MM.1S (cell line): ENCODE measurements around the gene ZNF469.

ENCODE experiments used
- DNase-seq: peaks from one replicate; pipeline ENCODE4 v3.0.0-alpha.2; 2015
- H2AFZ ChIP-seq: fragments of 300-600 bp; sonication (generic); 2 replicates; pipeline ENCODE4 v1.6.0; 2016; ENCODE audit warnings: antibody characterized with exemption, low read length
- H3F3A ChIP-seq: fragments of 300-600 bp; sonication (generic); 2 replicates; pipeline ENCODE4 v1.6.1; 2016; ENCODE audit warnings: mild to moderate bottlenecking, antibody characterized with exemption, low read length, moderate library complexity, mixed read lengths; ENCODE audit not compliant: insufficient read depth
- H3K27ac ChIP-seq: fragments of 300-600 bp; sonication (generic); 2 replicates; pipeline ENCODE4 v1.5.1; 2016; ENCODE audit warnings: mild to moderate bottlenecking, low read length
- H3K27me3 ChIP-seq: fragments of 300-600 bp; sonication (generic); replicated peaks from 2 replicates; pipeline ENCODE4 v1.6.0; 2016; ENCODE audit warnings: low read length; ENCODE audit not compliant: insufficient read depth
- H3K36me3 ChIP-seq: fragments of 300-600 bp; sonication (generic); replicated peaks from 2 replicates; pipeline ENCODE4 v1.6.1; 2016; ENCODE audit warnings: mild to moderate bottlenecking, low read length, mixed read lengths; ENCODE audit not compliant: insufficient read depth
- H3K4me1 ChIP-seq: fragments of 300-600 bp; sonication (generic); 2 replicates; pipeline ENCODE4 v1.6.1; 2016; ENCODE audit warnings: low read length, mixed read lengths
- H3K4me2 ChIP-seq: fragments of 300-600 bp; sonication (generic); 2 replicates; pipeline ENCODE4 v1.6.0; 2016; ENCODE audit warnings: low read depth, low read length
- H3K4me3 ChIP-seq: fragments of 300-600 bp; sonication (generic); 2 replicates; pipeline ENCODE4 v1.5.1; 2016; ENCODE audit warnings: low read length, mixed read lengths
- H3K79me2 ChIP-seq: fragments of 300-600 bp; sonication (generic); 2 replicates; pipeline ENCODE4 v1.6.1; 2016; ENCODE audit warnings: mixed run types, low read length, mixed read lengths
- H3K9ac ChIP-seq: fragments of 300-600 bp; sonication (generic); 2 replicates; pipeline ENCODE4 v1.6.1; 2016; ENCODE audit warnings: low read length, mixed read lengths
- H3K9me2 ChIP-seq: fragments of 300-600 bp; sonication (generic); replicated peaks from 2 replicates; pipeline ENCODE4 v1.6.1; 2016; ENCODE audit warnings: mild to moderate bottlenecking, low read length, mixed read lengths; ENCODE audit not compliant: insufficient read depth
- H3K9me3 ChIP-seq: fragments of 300-600 bp; sonication (generic); replicated peaks from 2 replicates; pipeline ENCODE4 v1.6.1; 2016; ENCODE audit warnings: mild to moderate bottlenecking, low read length, mixed read lengths; ENCODE audit not compliant: insufficient read depth
- H4K20me1 ChIP-seq: fragments of 300-600 bp; sonication (generic); 2 replicates; pipeline ENCODE4 v1.6.1; 2016; ENCODE audit warnings: mild to moderate bottlenecking, low read length, moderate library complexity, mixed read lengths; ENCODE audit not compliant: insufficient read depth
- EZH2 ChIP-seq: fragments of 300-600 bp; sonication (generic); optimal IDR thresholded peaks from 2 replicates; pipeline ENCODE3; 2017; ENCODE audit warnings: low read depth, mild to moderate bottlenecking, antibody characterized with exemption, low read length, mixed read lengths
- EZH2phosphoT487 ChIP-seq: fragments of 300-600 bp; sonication (generic); IDR thresholded peaks from 2 replicates; pipeline ENCODE4 v1.6.1; 2018; ENCODE audit warnings: antibody characterized with exemption, low read length
- TF ChIP-seq, protein P1 (sequence below): fragments of 300-600 bp; sonication (generic); IDR thresholded peaks from 2 replicates; pipeline ENCODE4 v1.5.1; 2016; ENCODE audit warnings: antibody characterized with exemption, low read length, mixed read lengths

Gene ZNF469

DNA sequence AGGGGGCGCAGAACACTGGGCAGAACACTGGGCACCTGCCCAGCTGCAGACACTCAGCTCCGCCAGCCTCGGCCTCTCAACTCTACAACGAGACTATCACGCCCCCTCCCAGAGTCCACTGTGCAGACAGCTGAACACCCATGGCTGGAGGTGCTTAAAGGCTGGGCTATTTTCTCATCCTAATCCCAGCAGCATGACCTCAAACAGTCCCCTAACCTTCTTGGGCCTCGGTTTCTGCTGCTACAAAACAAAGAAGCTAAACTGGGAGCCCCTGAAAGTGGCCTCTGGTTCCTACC lies 27.7 kb upstream of the ZNF469 start:
- H3K27me3 ChIP-seq, result peaks cover 44% of the 10 kb centered on the region
- no peak for DNase-seq
- H3K9me2 ChIP-seq, result no peaks in the 10 kb centered on the region
- H3F3A ChIP-seq, result no peaks in the 10 kb centered on the region
- H3K4me1 ChIP-seq, result no peaks in the 10 kb centered on the region
- TF ChIP-seq, protein P1, sequence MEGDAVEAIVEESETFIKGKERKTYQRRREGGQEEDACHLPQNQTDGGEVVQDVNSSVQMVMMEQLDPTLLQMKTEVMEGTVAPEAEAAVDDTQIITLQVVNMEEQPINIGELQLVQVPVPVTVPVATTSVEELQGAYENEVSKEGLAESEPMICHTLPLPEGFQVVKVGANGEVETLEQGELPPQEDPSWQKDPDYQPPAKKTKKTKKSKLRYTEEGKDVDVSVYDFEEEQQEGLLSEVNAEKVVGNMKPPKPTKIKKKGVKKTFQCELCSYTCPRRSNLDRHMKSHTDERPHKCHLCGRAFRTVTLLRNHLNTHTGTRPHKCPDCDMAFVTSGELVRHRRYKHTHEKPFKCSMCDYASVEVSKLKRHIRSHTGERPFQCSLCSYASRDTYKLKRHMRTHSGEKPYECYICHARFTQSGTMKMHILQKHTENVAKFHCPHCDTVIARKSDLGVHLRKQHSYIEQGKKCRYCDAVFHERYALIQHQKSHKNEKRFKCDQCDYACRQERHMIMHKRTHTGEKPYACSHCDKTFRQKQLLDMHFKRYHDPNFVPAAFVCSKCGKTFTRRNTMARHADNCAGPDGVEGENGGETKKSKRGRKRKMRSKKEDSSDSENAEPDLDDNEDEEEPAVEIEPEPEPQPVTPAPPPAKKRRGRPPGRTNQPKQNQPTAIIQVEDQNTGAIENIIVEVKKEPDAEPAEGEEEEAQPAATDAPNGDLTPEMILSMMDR, result no peak
- no peak for TF ChIP-seq EZH2
- TF ChIP-seq EZH2phosphoT487, result no peak
- no peak overlapping the region for H3K27ac ChIP-seq
- H3K9ac ChIP-seq, result no peak overlapping the region
- H2AFZ ChIP-seq, result no peak overlapping the region
- no peaks in the 10 kb centered on the region for H4K20me1 ChIP-seq
- no peaks in the 10 kb centered on the region for H3K9me3 ChIP-seq
- H3K4me2 ChIP-seq, result no peak overlapping the region
- no peak overlapping the region for H3K4me3 ChIP-seq
- no peaks in the 10 kb centered on the region for H3K36me3 ChIP-seq
- H3K79me2 ChIP-seq, result no peaks in the 10 kb centered on the region

DNA sequence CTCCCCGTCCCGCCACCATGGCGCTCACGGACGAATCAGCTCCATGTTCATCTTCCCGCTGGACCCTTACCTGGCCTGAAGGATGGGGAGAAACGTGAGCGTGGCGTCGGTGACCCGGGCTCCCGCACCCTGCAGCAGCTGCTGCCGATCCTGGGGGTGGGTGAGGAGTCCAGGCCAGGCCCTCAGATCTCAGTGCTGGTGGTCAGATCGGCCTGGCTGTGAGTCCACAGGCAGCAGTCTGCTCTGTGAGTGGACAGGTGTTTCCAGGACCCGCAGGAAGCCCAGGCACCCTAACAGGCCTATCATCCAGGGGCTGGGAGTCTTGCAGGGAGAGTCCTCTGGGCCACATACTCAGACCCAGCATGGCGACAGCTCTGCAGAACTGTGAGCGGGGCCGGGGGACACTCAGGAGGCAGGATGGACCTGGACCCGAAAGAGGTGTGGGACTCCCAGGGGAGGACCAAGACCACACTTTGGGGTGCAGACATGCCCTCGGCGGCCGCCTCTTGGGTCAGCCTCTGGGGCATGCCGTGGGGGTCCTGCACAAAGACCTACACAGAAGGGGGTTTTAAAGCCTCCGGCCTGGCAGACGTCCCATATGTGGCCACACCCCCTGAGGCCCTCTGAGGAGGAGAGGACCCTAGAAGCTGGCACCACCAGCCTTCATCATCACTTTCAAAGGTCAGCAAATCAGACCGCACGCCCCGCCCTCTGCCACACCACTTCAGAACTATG lies 27.2 kb upstream of the ZNF469 start:
- TF ChIP-seq, protein P1, result no peak
- no peak for TF ChIP-seq EZH2
- TF ChIP-seq EZH2phosphoT487, result no peak
- H3K9ac ChIP-seq, result no peak overlapping the region
- H3K9me3 ChIP-seq, result no peaks in the 10 kb centered on the region
- H4K20me1 ChIP-seq, result no peaks in the 10 kb centered on the region
- no peaks in the 10 kb centered on the region for H3K36me3 ChIP-seq
- H3K27ac ChIP-seq, result no peak overlapping the region
- H3K4me1 ChIP-seq, result no peaks in the 10 kb centered on the region
- no peak overlapping the region for H2AFZ ChIP-seq
- no peaks in the 10 kb centered on the region for H3F3A ChIP-seq
- H3K4me3 ChIP-seq, result no peak overlapping the region
- no peaks in the 10 kb centered on the region for H3K9me2 ChIP-seq
- no peak for DNase-seq
- no peak overlapping the region for H3K4me2 ChIP-seq
- H3K27me3 ChIP-seq, result peaks cover 44% of the 10 kb centered on the region
- no peaks in the 10 kb centered on the region for H3K79me2 ChIP-seq

DNA sequence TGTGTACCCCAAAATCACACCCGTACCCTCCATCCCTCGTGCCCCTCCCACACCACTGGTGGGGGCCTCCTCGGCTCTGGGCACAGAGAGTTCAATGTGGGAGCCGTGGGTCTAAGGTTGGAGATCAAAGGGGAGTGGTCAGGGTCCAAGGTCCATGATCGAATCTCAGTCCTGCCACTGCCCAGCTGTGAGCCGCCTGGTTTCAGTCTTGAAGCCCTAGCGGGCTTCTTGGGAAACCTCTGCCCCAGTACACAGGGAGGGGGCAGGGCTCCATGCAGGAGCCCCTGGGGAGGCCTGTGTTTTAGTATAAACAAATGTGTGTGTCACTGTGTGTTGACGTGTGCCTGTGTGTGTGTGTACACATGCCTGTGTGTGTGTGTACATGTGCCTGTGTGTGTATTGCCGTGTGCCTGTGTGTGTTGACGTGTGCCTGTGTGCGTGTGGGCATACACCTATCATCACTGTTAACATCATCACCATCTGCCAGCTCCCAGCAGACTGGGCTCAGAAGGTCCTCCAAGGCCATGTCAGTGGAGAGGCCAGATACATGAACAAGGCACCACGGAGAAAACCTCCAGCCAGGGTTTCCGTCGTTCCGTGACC lies 26.5 kb upstream of the ZNF469 start:
- Histone ChIP-seq H3K9ac (no peak overlapping the region), H3K27ac (no peak overlapping the region), H3K4me3 (no peak overlapping the region), H3K4me1 (no peaks in the 10 kb centered on the region), H3F3A (no peaks in the 10 kb centered on the region), H3K4me2 (no peak overlapping the region), H2AFZ (no peak overlapping the region), H3K9me3 (no peaks in the 10 kb centered on the region), H3K79me2 (no peaks in the 10 kb centered on the region), H4K20me1 (no peaks in the 10 kb centered on the region), H3K27me3 (peaks cover 48% of the 10 kb centered on the region), H3K9me2 (no peaks in the 10 kb centered on the region), H3K36me3 (no peaks in the 10 kb centered on the region)
- no peak for DNase-seq
- TF ChIP-seq EZH2 (no peak), EZH2phosphoT487 (no peak)
- TF ChIP-seq, protein P1, result no peak
